ENCODE data around the gene PGBD2.

- TF ChIP-seq POLR2A (conservative IDR thresholded peaks at IDR 0.05): no peak
- no peak for TF ChIP-seq CBX2 (IDR thresholded peaks at IDR 0.05; ENCODE audit: insufficient read depth, low read length, poor library complexity, severe bottlenecking)
- 0 out of 2 replicates have a peak, but pooled peaks have one; percentile 18 for TF ChIP-seq MYNN (IDR thresholded peaks at IDR 0.05)
- TF ChIP-seq MYNN (CRISPR knock-in tag; IDR thresholded peaks at IDR 0.05): no peak
Measured at GRCh38 chr1:248913933-248914332, 7.9 kb downstream of the PGBD2 start.
